GM18520 (cell line): ENCODE results near the gene ILK.

Experiments used
- ATAC-seq: cut with Tn5 transposase; IDR thresholded peaks from one replicate; pipeline ENCODE4 v1.9.1; 2021; ENCODE audit not compliant: unreplicated experiment

The ILK gene

DNA sequence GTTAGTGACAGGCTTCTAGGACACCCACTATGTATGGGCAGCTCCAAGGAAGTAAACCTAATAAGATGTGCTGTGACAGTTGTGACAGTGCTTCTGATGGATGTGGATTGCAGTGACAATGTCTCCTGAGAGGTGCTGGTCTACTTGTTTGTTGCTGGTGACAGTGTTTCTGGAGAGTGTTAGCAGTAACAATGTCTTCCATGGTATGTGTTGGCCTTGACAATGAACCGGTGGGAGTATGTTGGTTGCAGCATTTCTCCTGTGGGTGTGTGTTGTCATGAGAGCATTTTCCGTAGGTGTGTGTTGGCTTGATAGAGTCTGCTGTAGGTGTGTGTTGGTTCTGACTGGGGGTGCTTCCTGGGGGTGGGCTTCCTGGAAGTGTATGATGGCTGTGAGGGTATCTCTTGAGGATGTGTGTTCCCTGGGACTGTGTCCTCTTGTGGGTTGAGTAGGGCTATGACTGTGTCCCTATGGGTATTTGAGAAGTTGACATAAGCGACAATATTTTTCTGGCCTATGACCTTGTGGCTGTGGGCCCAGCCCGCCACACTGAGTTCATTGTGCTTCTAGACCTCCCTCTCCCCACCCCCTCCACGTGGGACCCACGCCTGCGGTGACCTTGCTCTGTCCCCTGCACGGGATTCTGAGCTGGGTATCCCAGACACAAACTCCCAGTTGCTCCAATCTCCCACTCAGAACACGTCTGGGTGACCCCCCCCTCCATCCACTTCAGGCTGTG lies 50.9 kb downstream of the ILK start:
- ATAC-seq: no peak

DNA sequence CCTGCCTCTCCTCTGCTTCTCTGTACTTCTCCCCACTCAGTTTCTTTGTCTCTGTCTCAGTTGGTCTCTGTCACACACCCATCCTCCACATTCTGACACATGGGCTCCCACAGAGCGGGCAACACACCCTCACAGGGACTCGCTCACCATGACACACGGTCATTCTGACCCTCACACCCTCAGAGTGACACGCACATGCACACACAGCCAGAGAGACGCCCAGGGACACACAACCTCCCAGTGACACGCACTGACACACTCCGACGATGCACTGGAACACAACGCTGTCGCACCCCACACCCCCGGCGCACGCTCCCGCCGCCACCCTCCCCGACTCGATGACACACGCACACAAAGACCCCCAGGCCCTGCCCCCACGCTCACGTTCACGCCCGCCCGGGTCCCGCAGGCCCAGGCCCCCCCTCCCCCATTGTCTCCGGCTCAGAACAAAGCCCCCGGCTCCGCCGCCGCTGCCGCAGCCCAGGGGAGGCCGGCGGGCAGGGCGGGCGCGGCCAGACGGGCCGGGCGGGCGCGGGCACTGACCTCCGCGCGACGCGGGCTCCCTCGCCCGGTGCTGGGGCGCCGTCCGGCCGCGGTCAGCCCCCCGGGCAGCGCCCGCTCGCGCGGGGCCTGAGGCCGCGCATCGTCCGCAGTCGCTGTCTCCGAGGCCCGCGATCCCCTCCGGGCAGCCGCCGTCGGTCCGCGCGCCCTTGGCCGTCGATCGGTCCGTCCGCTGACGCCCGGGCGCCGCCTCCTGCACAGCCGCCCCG lies 51.6 kb downstream of the ILK start:
- no peak for ATAC-seq

DNA sequence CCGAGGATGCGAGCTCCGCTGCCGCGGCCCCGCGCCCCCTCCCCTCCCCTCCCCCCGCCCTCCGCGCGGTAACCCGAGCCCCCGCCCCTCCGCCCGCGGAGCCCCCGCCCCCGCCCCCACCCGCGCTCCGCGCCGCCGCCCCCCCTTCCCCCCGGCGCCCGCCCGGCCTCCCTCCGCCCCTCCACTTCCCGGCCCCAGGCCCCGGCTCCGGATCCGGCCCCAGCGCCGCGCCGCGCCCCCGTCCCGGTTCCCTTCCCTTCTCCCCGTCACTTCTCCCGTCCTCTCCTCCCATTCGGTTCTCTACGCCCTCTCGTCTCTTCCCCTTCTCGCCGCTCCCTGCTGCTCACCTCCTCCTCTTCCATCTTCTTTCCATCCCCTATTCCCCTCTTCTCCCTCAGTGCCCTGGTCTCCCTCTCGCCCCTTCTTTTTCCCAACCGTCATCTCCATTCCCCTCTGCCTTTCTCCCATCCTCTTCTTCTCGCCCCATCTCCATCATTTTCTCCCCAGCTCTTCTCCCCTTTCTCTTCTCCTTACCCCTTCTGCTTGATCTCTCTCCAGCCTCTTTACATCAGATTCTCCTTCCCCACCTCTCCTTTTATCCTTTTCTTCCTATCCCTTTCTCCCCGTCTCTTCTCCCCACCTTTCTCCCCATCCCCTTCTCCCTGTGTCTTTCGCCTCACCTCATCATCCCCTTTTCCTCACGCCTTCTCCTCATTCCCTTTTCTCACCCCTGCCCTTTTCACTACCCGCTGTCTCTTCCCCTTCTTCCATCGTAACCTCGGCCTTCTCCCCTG lies 52.4 kb downstream of the ILK start, which contains the start of gene DCHS1:
DCHS1 (minus strand) TSS at position 20 of the 794 bp plus-strand sequence. CDS start 14,196 bp downstream, outside the sequence.
- ATAC-seq: no peak

DNA sequence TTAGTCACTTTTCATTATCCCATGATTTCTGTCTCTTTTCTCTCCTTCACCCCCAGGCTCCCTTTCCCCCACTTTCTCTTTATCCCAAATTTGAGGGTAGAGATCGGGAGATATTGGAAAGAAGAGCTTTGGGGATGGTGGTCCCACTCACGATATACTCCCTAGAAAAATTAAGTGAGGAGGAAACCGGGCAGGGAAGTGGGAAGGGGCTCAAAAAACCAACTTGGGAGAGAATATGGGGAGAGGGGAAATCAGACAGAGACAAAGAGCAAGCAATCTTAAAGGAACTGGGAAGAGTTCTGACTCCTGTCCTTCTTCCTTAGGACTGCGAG lies 53.0 kb downstream of the ILK start:
- ATAC-seq: no peak

DNA sequence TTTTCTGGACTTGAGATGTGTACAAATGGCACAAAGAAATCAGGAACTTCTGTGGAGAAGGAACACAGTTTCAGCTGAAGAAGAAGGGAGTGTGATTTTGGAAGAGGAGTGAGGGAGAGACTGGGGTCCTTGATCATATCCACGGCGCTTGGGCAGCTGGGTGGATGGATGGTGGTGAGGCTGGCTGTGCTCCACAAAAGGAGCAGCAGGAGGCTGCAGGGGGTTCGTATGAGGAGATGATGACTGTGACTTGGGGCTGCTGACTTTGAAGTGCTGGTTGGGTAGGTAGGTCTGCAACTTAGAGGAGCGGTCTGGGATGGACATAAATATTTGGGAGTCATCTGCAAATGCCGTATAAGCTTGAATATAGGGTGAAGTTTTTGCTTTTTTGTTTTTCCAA lies 53.4 kb downstream of the ILK start:
- no peak for ATAC-seq

DNA sequence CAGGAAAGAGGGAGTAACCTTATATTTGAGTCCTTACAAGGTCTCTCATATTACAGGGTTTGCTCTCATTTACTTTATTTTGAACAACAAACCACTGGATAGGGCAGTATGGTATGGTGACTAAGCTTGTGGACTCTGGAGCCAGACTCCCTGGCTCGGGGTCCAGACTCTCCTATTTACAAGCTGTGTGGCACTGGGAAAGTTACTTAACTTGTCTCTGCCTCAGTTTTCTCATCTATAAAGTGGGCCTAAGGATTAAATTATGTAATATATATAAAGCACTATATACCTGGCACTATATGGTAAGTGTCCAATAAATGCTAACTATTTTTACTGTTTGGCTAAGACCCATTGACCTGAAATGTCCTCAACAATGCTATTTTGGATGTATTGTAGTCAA lies 53.8 kb downstream of the ILK start:
- ATAC-seq: no peak

DNA sequence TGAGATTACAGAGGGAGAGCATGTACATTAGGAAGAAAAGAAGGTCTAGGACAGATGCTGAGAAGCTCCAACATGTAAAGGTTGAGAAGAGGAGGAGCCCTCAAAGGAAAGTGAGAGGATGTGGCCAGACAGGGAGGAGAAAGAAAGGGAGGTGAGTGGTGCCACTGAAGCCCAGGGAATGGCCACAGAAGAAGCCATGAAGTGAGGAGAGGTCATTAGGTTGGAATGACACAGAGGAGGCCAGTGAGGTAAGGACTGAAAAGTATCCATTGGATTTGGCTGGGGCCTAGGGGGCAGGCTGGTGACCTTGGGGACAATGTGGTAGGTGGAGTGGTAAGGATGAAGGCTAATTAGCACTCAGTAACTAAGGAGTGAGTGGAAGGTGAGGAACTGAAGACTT lies 55.1 kb downstream of the ILK start:
- ATAC-seq: no peak
